WTC11 (cell line): Measurements from ENCODE around the gene PRRC2B. TPM values are rescaled to one million over a fixed set of nuclear protein-coding genes. Genes with fewer than 3 reads are reported as not detected.

Experiments used
- ATAC-seq: fragments of 200-7000 bp; cut with Tn5 transposase; 2 replicates; pipeline ENCODE4 v1.10.0; 2021; ENCODE audit warnings: mild to moderate bottlenecking, moderate library complexity
- CTCF ChIA-PET: fragments of 300-600 bp; sonication (Branson Sonifier 250); formaldehyde crosslinking; loops from one replicate; lab custom pipeline; 2021; ENCODE audit warnings: antibody characterized with exemption; lab: Charles Lee
- POLR2A ChIA-PET: fragments of 350-600 bp; sonication (Branson Sonifier 250); formaldehyde crosslinking; loops from one replicate; lab custom pipeline; 2021; ENCODE audit warnings: antibody characterized with exemption; lab: Charles Lee
- DNase-seq: peaks from one replicate; pipeline ENCODE4 v3.0.0; 2021; ENCODE audit warnings: low spot score
- H3K27ac Mint-ChIP-seq: 2 replicates; pipeline ENCODE4 v1.8.0; 2021; ENCODE audit warnings: mixed read lengths
- H3K27me3 Mint-ChIP-seq: 2 replicates; pipeline ENCODE4 v1.8.0; 2021; ENCODE audit warnings: low read depth, mild to moderate bottlenecking, moderate library complexity, mixed read lengths
- H3K36me3 Mint-ChIP-seq: 2 replicates; pipeline ENCODE4 v1.8.0; 2021; ENCODE audit warnings: mixed read lengths
- H3K4me1 Mint-ChIP-seq: 2 replicates; pipeline ENCODE4 v1.8.0; 2022; ENCODE audit warnings: mixed read lengths
- H3K4me3 Mint-ChIP-seq: 2 replicates; pipeline ENCODE4 v1.8.0; 2021; ENCODE audit warnings: mild to moderate bottlenecking, moderate library complexity, mixed read lengths
- H3K9me3 Mint-ChIP-seq: 2 replicates; pipeline ENCODE4 v1.8.0; 2021; ENCODE audit warnings: mixed read lengths
- ESRRA ChIP-seq: sonication (generic); formaldehyde crosslinking; IDR thresholded peaks from 2 replicates; pipeline ENCODE4 v1.8.1; 2022; ENCODE audit warnings: mild to moderate bottlenecking, missing genetic modification reagents, borderline replicate concordance
- GRHL2 ChIP-seq: fragments of 250-450 bp; sonication (Bioruptor Pico); IDR thresholded peaks from 2 replicates; pipeline ENCODE4 v1.8.0; 2022; ENCODE audit warnings: mild to moderate bottlenecking, moderate library complexity; ENCODE audit not compliant: insufficient replicate concordance, severe bottlenecking
- NFATC4 ChIP-seq: fragments of 250-450 bp; sonication (Bioruptor Pico); IDR thresholded peaks from 2 replicates; pipeline ENCODE4 v1.9.0; 2021; ENCODE audit warnings: mild to moderate bottlenecking
- NR1H2 ChIP-seq: sonication (generic); formaldehyde crosslinking; IDR thresholded peaks from 2 replicates; pipeline ENCODE4 v1.9.0; 2021; ENCODE audit warnings: mild to moderate bottlenecking, moderate library complexity, missing genetic modification reagents
- NR2C2 ChIP-seq: sonication (generic); formaldehyde crosslinking; IDR thresholded peaks from 2 replicates; pipeline ENCODE4 v1.8.0; 2022; ENCODE audit warnings: mild to moderate bottlenecking, missing genetic modification reagents
- SMAD4 ChIP-seq: sonication (generic); formaldehyde crosslinking; IDR thresholded peaks from 2 replicates; pipeline ENCODE4 v1.8.0; 2022; ENCODE audit warnings: mild to moderate bottlenecking, missing genetic modification reagents
- SOX15 ChIP-seq: fragments of 250-450 bp; sonication (Bioruptor Pico); IDR thresholded peaks from 2 replicates; pipeline ENCODE4 v1.9.0; 2021; ENCODE audit warnings: mild to moderate bottlenecking
- ZNF232 ChIP-seq: sonication (generic); formaldehyde crosslinking; IDR thresholded peaks from 2 replicates; pipeline ENCODE4 v1.8.0; 2022; ENCODE audit warnings: mild to moderate bottlenecking, missing genetic modification reagents
- ZNF396 ChIP-seq: fragments of 250-450 bp; sonication (Bioruptor Pico); IDR thresholded peaks from 2 replicates; pipeline ENCODE4 v1.8.0; 2021; ENCODE audit warnings: mild to moderate bottlenecking, moderate library complexity, borderline replicate concordance
- total RNA-seq: library from RNA; stranded (reverse); gene quantifications from 3 replicates; pipeline ENCODE4 v1.2.3, GENCODE V29; 2021
- TF ChIP-seq, protein P1 (sequence below): sonication (generic); formaldehyde crosslinking; IDR thresholded peaks from 2 replicates; pipeline ENCODE4 v1.8.0; 2023; ENCODE audit warnings: missing genetic modification reagents, mild to moderate bottlenecking, borderline replicate concordance
- TF ChIP-seq, protein P2 (sequence below): sonication (generic); formaldehyde crosslinking; IDR thresholded peaks from 2 replicates; pipeline ENCODE4 v1.8.1; 2023; ENCODE audit warnings: mild to moderate bottlenecking, missing genetic modification reagents, moderate library complexity
- TF ChIP-seq, protein P3 (sequence below): sonication (generic); formaldehyde crosslinking; IDR thresholded peaks from 2 replicates; pipeline ENCODE4 v1.8.0; 2022; ENCODE audit warnings: mild to moderate bottlenecking, missing genetic modification reagents
- TF ChIP-seq, protein P4 (sequence below): sonication (generic); formaldehyde crosslinking; conservative IDR thresholded peaks from 2 replicates; pipeline ENCODE4 v1.8.1; 2022; ENCODE audit warnings: mild to moderate bottlenecking, missing genetic modification reagents
- TF ChIP-seq, protein P5 (sequence below): sonication (generic); formaldehyde crosslinking; IDR thresholded peaks from 2 replicates; pipeline ENCODE4 v1.8.1; 2022; ENCODE audit warnings: mild to moderate bottlenecking, missing genetic modification reagents, moderate library complexity, borderline replicate concordance
- TF ChIP-seq, protein P6 (sequence below): sonication (generic); formaldehyde crosslinking; IDR thresholded peaks from 2 replicates; pipeline ENCODE4 v1.8.0; 2022; ENCODE audit warnings: mild to moderate bottlenecking, missing genetic modification reagents
- TF ChIP-seq, protein P7 (sequence below): sonication (generic); formaldehyde crosslinking; IDR thresholded peaks from 2 replicates; pipeline ENCODE4 v1.8.0; 2023; ENCODE audit warnings: missing genetic modification reagents
- TF ChIP-seq, protein P8 (sequence below): fragments of 250-450 bp; sonication (Bioruptor Pico); IDR thresholded peaks from 2 replicates; pipeline ENCODE4 v1.8.0; 2021; ENCODE audit warnings: mild to moderate bottlenecking

The PRRC2B gene
- total RNA-seq, 1 experiment from 2014 or later: 272 TPM

DNA sequence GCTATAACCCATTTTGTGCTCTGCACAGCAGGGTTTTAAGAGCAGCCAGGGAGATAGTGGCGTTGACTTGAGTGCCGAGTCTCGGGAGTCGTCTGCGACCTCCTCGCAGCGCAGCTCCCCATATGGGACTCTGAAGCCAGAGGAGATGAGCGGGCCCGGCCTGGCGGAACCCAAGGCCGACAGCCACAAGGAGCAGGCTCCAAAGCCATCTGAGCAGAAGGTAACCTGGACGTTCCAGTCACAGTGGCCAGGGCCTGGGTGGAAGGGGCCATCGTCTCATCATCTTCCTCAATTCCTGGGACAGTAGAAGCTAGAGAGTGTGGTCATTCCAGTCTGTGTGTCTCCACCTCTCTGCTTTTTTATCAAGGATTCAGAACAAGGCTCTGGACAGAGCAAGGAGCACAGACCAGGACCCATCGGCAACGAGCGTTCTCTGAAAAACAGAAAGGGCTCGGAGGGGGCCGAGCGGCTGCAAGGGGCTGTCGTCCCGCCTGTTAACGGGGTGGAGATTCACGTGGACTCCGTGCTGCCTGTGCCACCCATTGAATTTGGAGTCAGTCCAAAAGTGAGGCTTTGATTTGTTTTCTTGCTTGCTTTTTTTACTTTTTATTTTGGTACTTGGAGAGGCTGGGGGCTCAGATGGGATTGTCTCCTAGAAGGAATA lies 88.6 kb downstream of the PRRC2B start:
- no peak overlapping the region for H3K4me3 Mint-ChIP-seq
- ATAC-seq: no peak
- ChIA-PET CTCF (interaction anchor here (0.6 kb wide), 1 partner anchor 166 kb away, joined by 5 read pairs; no protein-coding TSS in a partner anchor), POLR2A (no interaction called here)
- H3K27ac Mint-ChIP-seq: peak overlapping the region; percentile 55
- no peaks in the 10 kb centered on the region for H3K9me3 Mint-ChIP-seq
- no peaks in the 10 kb centered on the region for H3K4me1 Mint-ChIP-seq
- no peaks in the 10 kb centered on the region for H3K27me3 Mint-ChIP-seq
- TF ChIP-seq, protein P1, sequence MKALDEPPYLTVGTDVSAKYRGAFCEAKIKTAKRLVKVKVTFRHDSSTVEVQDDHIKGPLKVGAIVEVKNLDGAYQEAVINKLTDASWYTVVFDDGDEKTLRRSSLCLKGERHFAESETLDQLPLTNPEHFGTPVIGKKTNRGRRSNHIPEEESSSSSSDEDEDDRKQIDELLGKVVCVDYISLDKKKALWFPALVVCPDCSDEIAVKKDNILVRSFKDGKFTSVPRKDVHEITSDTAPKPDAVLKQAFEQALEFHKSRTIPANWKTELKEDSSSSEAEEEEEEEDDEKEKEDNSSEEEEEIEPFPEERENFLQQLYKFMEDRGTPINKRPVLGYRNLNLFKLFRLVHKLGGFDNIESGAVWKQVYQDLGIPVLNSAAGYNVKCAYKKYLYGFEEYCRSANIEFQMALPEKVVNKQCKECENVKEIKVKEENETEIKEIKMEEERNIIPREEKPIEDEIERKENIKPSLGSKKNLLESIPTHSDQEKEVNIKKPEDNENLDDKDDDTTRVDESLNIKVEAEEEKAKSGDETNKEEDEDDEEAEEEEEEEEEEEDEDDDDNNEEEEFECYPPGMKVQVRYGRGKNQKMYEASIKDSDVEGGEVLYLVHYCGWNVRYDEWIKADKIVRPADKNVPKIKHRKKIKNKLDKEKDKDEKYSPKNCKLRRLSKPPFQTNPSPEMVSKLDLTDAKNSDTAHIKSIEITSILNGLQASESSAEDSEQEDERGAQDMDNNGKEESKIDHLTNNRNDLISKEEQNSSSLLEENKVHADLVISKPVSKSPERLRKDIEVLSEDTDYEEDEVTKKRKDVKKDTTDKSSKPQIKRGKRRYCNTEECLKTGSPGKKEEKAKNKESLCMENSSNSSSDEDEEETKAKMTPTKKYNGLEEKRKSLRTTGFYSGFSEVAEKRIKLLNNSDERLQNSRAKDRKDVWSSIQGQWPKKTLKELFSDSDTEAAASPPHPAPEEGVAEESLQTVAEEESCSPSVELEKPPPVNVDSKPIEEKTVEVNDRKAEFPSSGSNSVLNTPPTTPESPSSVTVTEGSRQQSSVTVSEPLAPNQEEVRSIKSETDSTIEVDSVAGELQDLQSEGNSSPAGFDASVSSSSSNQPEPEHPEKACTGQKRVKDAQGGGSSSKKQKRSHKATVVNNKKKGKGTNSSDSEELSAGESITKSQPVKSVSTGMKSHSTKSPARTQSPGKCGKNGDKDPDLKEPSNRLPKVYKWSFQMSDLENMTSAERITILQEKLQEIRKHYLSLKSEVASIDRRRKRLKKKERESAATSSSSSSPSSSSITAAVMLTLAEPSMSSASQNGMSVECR (CRISPR knock-in tag): no peak
- TF ChIP-seq SOX15 (CRISPR knock-in tag) (no peak), SMAD4 (CRISPR knock-in tag) (no peak), NFATC4 (CRISPR knock-in tag) (no peak), ZNF232 (CRISPR knock-in tag) (no peak), NR1H2 (CRISPR knock-in tag) (no peak), GRHL2 (CRISPR knock-in tag) (no peak)
- TF ChIP-seq, protein P2, sequence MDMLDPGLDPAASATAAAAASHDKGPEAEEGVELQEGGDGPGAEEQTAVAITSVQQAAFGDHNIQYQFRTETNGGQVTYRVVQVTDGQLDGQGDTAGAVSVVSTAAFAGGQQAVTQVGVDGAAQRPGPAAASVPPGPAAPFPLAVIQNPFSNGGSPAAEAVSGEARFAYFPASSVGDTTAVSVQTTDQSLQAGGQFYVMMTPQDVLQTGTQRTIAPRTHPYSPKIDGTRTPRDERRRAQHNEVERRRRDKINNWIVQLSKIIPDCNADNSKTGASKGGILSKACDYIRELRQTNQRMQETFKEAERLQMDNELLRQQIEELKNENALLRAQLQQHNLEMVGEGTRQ: no peak
- TF ChIP-seq, protein P3, sequence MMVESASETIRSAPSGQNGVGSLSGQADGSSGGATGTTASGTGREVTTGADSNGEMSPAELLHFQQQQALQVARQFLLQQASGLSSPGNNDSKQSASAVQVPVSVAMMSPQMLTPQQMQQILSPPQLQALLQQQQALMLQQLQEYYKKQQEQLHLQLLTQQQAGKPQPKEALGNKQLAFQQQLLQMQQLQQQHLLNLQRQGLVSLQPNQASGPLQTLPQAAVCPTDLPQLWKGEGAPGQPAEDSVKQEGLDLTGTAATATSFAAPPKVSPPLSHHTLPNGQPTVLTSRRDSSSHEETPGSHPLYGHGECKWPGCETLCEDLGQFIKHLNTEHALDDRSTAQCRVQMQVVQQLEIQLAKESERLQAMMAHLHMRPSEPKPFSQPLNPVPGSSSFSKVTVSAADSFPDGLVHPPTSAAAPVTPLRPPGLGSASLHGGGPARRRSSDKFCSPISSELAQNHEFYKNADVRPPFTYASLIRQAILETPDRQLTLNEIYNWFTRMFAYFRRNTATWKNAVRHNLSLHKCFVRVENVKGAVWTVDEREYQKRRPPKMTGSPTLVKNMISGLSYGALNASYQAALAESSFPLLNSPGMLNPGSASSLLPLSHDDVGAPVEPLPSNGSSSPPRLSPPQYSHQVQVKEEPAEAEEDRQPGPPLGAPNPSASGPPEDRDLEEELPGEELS (CRISPR knock-in tag): no peak
- TF ChIP-seq, protein P4, sequence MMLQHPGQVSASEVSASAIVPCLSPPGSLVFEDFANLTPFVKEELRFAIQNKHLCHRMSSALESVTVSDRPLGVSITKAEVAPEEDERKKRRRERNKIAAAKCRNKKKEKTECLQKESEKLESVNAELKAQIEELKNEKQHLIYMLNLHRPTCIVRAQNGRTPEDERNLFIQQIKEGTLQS (CRISPR knock-in tag): no peak
- TF ChIP-seq, protein P5, sequence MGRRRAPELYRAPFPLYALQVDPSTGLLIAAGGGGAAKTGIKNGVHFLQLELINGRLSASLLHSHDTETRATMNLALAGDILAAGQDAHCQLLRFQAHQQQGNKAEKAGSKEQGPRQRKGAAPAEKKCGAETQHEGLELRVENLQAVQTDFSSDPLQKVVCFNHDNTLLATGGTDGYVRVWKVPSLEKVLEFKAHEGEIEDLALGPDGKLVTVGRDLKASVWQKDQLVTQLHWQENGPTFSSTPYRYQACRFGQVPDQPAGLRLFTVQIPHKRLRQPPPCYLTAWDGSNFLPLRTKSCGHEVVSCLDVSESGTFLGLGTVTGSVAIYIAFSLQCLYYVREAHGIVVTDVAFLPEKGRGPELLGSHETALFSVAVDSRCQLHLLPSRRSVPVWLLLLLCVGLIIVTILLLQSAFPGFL (CRISPR knock-in tag): no peak
- no peak for DNase-seq
- H3K36me3 Mint-ChIP-seq: peaks cover 91% of the 10 kb centered on the region

DNA sequence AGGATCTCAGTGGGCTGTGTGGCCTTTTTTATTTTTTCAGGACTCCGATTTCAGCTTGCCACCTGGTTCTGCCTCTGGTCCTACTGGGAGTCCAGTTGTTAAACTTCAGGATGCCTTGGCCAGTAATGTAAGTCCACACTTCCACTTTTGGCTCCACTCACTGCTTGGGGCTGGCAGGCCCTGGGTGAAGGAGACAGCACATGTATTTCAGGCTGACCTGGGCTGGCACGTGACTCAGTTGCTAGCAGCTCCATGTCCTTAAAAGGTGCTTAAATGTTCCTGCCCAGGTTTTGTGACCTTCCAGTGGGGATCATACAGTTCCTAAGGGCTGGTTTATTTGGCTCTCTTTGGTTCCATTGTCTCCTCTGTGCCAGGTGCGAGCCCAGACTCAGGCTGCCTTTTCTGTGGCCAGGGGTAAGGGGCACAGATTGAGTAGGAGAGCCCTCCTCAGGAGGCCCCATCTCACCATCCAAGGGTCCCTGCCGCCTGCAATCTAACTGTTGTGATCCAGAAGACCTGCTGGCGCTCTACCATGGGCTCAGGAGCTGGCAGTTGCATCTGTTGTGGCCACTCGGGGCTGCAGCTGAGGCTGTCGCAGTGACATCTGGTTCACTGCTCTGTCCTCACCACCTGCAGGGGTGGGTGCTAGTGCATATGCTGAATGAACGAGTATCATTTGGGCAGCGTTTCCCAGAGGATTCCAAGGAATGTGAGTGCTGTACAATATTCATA lies 89.6 kb downstream of the PRRC2B start:
- Mint-ChIP-seq H3K4me1 (no peaks in the 10 kb centered on the region), H3K9me3 (no peaks in the 10 kb centered on the region), H3K27ac (no peak overlapping the region), H3K36me3 (peaks cover 93% of the 10 kb centered on the region), H3K27me3 (no peaks in the 10 kb centered on the region), H3K4me3 (no peak overlapping the region)
- ATAC-seq (no peak), DNase-seq (no peak)
- CTCF ChIA-PET: no interaction called here
- POLR2A ChIA-PET: no interaction called here
- TF ChIP-seq ZNF396 (CRISPR knock-in tag) (no peak), NR2C2 (CRISPR knock-in tag) (no peak), ESRRA (CRISPR knock-in tag) (no peak), SMAD4 (CRISPR knock-in tag) (no peak)
- TF ChIP-seq, protein P5 (CRISPR knock-in tag): no peak
- TF ChIP-seq, protein P6, sequence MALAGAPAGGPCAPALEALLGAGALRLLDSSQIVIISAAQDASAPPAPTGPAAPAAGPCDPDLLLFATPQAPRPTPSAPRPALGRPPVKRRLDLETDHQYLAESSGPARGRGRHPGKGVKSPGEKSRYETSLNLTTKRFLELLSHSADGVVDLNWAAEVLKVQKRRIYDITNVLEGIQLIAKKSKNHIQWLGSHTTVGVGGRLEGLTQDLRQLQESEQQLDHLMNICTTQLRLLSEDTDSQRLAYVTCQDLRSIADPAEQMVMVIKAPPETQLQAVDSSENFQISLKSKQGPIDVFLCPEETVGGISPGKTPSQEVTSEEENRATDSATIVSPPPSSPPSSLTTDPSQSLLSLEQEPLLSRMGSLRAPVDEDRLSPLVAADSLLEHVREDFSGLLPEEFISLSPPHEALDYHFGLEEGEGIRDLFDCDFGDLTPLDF (CRISPR knock-in tag): no peak
- TF ChIP-seq, protein P7, sequence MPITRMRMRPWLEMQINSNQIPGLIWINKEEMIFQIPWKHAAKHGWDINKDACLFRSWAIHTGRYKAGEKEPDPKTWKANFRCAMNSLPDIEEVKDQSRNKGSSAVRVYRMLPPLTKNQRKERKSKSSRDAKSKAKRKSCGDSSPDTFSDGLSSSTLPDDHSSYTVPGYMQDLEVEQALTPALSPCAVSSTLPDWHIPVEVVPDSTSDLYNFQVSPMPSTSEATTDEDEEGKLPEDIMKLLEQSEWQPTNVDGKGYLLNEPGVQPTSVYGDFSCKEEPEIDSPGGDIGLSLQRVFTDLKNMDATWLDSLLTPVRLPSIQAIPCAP (CRISPR knock-in tag): no peak
- TF ChIP-seq, protein P8, sequence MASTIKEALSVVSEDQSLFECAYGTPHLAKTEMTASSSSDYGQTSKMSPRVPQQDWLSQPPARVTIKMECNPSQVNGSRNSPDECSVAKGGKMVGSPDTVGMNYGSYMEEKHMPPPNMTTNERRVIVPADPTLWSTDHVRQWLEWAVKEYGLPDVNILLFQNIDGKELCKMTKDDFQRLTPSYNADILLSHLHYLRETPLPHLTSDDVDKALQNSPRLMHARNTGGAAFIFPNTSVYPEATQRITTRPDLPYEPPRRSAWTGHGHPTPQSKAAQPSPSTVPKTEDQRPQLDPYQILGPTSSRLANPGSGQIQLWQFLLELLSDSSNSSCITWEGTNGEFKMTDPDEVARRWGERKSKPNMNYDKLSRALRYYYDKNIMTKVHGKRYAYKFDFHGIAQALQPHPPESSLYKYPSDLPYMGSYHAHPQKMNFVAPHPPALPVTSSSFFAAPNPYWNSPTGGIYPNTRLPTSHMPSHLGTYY (CRISPR knock-in tag): no peak
